Esophagus squamous epithelium (tissue), 4 donors: ENCODE data around the gene NRG4.

ENCODE experiments used
- CTCF ChIP-seq, 6 experiments: fragments of 450-650 bp in 4 of 6; fragments of 200-600 bp in 2 of 6; sonication (generic) in 2 of 6; IDR thresholded peaks; one replicate each; pipeline ENCODE4 v1.5.1; 2016 to 2019; ENCODE audit warnings: antibody characterized with exemption in 6 of 6, mild to moderate bottlenecking in 4 of 6, moderate library complexity in 4 of 6
- POLR2A ChIP-seq, 4 donors: fragments of 450-650 bp; IDR thresholded peaks; one replicate each; pipeline ENCODE4 v1.6.1; 2017; ENCODE audit warnings: antibody characterized with exemption in 4 of 4, mild to moderate bottlenecking in 4 of 4, moderate library complexity in 3 of 4

GRCh38 chr15:75928680-75929608 is 83.3 kb downstream of the NRG4 start:
- TF ChIP-seq POLR2A (IDR thresholded peaks at IDR 0.05) (no peak), CTCF (IDR thresholded peaks at IDR 0.05) (peak in 2 of 6 experiments; percentile 18 to 29)
